Measurements from ENCODE around the gene CFAP20.
"Not testable (repeated sequence)": the region's sequence is repeated elsewhere in the genome, so short reads cannot be mapped to it uniquely, and the experiment has no call there.

The CFAP20 gene

DNA sequence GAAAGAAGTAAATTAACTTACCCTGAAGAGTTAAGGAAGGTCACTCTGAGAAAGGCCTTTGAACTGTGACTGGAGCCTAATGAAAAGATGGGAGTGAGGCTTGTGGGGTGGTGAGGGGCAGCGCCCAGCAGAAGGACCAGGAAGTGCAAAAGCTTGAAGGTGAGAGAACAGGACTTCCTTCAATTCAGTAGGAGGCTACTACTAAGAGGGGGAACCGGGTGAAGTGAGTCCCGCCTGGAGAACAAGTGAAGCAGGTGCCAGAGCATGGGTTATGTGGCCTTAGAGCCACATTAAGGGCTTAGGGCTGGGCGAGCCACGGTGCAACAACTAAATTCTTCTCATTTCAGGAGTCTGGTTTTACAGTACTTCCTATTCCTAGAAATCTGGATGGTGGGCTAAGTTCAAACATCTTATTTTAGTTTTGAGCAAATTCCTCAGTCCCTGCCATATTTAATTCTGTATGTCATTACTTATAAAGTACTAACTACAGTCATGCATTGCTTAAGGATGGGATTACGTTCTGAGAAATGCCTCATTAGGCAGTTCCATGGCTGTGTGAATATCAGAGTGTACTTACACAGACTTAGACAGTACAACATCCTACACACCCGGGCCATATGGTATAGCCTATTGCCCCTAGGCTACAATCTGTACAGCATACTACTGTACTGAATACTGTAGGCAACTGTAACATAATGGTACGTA is 5.1 kb downstream of the CFAP20 start:
- no peak for DNase-seq

DNA sequence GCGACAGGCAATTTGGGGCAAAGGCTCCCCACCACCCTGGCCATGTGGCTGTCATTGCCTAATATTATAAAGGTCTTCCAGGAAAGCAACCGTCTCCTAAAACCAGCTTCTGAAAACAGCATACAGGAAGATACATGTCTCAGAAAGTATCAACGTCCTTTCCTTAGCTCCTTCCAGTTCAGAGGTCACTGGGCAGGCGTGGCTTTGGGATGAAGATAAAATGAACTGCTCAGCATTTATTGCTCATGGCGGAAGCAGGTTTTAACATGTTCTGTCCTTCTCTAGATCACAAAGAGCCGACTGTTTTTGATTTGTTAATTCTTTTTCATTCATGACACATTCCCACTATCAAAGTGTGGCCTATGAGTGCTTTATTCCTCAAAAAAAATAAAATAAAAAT is 8.0 kb downstream of the CFAP20 start:
- DNase-seq: no peak

DNA sequence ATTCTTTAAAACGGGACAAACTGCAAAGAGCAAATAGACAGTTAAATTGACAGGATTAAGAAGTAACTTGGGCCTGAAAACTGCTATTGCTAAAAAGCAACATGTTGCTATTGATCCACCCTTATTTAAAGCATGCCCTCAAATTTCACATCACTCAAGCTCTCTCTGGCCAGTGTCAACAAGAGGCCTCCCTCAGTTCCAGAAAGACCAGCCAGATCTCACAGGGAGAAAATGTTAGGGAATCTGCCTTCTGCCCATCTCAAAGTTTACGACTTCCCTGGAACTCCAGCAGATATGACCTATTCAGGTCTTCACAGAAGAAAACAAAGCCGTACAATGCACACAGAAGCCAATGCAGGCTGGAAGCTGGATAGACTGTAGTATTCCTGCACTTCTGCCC is 8.9 kb downstream of the CFAP20 start:
- DNase-seq: no peak

DNA sequence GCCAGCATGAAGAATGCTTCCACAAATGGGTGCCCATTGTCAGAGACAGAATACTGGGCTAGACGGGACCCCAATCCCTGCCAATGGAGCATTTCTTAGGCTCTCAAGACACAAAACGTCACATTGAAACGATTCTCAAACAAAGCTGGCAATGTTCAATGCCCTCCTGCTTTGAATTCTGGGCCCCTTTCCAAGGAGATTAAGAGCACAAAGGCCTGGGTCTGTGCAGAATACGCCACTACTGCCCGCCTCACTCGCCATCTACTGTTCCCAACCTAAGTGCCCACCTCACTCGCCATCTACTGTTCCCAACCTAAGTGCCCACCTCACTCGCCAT is 9.7 kb downstream of the CFAP20 start:
- no peak for DNase-seq

DNA sequence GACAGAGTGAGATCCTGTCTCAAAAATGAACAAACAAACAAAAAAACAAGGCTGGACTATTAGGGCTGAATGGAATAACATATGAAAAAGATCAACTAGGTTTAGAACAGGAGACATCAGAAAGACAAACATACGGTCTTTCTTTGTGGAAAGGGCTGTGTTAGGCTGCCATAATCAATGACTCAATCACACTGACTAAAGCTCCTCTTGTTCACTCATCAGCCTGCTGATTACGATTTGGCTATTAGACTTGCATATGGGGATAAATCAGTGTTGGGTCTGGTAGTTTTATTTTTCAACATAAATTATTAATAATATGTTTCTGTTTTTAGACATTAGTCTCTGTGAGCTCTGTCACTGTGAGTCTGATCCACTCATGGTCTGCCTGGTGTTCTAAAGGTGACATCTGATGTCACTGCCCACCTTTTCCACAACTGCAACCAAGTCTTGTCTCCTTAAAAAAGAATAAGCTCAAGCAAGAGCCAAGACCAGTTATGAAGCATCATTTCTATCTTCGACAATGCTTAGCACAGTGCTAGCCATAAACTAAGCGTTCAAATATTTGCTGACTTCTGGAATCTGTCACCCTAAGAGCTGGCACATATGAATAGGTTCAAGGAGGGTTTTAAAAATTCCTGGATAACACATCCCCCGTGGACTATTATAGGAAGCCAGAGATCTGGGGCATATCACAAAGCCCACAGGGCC is 10.2 kb downstream of the CFAP20 start:
- DNase-seq: no peak

DNA sequence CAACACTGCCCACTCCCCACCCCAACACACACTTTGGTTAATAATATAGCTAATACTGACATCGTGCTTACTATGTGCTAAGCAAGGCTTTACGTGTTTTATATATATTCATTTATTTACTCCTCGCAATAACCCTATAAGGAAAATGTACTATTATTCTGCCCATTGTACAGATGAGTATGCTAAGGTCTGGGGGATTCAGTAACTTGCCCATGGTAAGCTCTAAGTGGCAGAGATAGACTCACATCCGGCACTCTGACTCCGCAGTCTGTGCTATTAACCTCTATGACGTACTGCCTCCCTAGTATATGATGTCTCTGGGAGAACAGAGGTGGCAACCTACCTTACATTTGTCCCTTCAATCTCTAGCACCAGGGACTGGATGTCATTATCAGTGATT is 12.7 kb downstream of the CFAP20 start:
- no peak for DNase-seq

DNA sequence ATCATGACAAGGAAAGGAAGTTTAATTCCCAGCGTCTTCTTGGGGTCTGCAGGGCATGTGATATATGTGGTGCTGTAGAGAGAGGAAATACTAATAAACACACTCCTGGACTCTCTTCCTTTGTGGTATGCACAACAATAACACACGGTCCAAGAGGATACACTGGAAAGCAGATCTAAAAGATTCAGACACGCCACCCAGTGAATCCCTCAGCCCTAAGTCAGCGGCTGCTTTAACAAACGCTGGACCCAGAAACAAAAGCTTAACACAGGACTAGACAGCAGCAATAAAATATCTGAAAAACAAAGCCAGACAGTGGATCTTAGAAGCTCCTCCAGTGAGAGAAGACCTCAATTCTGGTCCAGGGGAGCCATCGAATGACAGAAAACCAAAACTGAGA is 13.1 kb downstream of the CFAP20 start:
- DNase-seq: no peak

DNA sequence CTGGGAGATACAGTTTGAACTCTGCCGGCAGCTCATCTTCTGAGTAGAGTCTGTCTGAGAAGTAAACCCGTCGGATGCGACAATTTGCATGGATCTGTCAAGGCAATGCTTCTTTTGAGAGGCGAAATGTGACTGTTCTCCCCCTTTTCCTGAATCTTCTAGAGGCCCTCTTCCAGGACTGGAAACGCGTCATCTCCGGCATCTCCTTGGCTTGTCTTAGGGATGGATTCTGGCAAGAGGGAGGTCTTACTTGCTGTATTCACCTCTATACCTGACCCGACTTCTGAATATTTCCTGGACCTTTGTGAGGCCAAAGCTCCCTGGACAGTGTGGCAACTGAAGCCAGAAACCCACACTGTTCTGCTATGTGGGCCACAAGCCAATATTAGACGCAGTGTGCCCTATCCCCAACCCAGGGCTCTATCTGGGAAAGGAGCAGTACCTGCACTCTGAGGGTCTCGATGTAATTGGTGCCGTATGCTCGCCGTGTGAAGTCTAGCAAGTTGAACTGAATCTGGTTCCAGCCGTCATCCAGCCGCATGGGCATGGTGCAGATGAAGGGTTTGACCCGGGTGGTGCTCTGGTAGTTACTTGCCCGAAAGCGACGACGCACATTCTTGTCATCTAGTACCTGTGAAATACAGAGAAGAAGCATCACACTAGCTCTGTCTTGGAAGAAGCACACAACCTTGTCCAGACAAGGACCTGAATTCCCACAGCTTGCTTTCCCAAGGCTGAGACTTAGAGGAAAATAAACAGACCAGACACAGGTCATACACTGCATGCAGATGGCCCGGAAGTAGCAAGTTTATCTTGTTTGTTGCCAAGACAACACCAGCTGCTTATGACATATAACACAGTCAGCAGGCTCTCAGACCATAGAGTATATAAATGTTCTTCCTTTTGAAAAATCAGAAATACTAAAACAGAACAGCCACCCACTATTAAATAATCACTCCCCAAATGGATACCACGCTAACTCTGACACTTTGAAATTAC is 14.1 kb downstream of the CFAP20 start:
- no peak for DNase-seq

DNA sequence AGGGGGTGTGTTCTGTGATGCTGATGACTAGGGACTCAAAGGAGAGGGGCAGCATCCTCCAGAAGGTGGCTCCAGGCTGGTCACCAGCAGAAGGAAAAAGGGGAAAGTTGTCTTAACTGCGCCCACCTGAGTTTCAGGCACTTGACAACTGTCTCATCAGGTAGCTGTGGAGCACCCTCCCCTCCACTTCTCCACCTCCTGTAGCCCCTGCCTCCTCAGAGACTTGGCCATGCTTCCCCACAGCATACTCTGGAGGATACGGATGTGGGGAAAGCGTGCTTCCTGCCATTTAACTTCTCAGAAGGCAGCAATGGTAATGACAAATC is 17.9 kb downstream of the CFAP20 start:
- no peak for DNase-seq

DNA sequence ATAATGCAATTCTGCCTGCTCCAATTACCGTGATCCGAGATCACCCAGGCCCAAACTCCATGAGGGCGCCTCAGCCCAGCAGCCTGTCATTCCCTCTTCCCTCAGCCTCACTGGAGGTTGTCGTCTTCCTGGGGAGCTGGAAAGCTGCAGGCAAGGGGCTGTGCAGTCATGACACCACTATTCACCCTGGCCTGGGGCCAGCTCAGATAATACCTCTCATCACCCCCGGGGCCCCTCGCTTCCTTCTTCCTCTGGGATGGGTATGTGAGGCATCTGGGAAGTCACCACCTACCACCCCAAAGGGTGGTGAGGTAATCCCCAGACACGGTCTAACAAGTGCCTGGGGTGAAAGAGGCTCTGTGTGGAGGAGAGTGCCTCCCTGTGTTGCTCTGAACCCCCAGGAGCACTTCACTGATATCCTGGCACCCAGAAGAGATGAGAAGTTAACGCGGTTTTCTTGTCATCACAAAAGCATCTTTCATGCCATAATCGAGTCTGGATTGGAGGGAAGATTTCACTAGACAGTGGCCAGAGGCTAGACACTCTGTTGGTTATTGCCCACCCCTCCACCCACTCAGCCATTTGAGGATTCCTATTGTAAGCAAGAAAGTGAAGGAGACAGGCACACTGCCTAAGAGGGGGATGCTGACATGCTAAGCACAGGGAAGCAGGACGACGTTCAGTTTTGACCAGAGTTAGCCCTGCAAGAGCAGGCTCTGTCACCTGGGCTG is 18.4 kb downstream of the CFAP20 start:
- no peak for DNase-seq

DNA sequence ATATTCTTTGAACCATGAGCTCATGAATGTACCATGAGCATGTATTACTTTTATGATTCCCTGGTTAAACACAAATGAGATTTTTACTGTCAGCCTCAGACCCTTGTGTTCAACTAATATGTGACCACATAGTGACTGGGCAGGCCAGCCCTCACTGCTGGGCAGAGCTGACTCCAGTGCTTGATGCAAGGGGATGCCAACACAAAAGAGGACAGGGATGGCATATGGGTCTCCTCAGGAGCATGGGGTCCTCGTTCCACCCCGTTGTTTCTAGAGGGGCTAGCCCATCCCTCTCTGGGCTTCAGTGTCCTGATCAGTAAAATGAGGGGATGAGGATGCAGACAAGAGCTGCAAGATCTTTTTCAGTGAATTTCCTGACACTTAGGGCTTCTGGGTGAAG is 19.3 kb downstream of the CFAP20 start:
- no peak for DNase-seq

DNA sequence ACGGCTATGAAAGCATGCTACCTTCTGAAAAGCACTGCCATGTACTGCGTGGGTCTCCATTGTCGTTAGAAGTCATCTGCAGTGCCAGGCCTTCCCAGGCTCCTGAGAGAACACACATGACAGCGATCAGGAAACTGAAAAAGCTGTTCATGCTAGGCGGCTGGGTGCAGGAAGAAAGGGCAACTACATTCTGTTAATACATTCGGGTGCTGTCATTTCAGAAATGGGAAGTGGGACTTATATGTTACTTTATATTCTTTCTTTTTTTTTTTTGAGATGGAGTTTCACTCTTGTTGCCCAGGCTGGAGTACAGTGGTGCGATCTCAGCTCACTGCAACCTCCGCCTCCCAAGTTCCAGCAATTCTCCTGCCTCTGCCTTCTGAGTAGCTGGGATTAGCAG is 19.9 kb downstream of the CFAP20 start:
- no peak for DNase-seq

DNA sequence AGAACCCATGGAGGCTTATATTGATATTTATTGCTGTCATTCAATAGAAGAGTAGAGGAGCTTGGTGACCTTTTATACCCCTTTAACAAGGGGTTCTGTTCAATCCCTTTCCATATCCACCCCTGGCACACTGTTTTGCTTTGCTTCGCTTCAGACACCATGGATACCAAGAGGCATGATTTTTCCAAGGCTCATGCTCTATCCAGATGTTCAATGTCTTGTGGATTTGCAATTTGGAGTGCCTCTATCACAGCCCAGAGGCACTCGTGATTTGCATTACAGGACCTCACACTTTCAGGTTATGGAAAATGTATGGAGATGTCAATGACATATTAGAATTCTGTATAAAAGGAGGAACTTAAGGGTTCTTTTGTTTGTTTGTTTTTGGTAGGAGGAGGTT is 21.5 kb downstream of the CFAP20 start:
- no peak for DNase-seq

DNA sequence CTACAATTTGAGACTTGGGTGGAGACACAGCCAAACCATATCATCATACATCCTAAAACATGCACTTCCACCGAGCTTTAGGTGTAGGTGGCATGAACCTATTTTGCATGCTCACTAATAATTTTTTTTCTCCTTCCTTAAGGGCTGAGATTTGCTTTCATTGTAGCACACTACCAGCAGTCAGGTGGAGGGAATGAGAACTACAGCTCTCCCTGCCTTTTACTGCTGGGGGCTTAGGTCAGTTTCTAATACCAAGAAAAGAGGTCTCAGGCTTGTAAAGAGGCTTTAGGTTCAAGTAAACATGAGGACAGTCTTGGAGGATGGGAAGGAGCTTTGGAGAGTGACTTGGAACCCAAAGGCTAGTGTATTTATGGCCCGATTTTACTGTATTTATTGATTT is 22.0 kb downstream of the CFAP20 start:
- DNase-seq: no peak

DNA sequence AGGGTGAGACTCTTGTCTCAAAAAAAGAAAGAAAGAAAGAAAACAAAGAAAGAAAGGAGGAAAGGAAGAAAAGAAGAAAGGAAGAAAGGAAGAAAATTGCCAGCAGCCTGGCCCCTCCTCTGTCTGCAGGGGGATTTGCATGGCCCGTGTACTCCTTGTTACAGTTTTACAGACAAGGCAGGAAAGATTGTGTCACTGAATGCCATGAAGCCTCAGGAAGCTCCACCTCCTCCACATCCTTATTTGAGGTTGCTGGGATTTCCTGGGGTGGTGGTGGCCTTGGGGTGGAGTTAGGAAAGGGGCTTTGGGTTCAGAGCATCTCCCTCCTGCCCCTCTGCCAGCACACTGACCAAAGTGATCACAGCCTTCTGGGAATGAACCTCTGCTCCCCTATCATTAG is 23.6 kb downstream of the CFAP20 start:
- DNase-seq: no peak

DNA sequence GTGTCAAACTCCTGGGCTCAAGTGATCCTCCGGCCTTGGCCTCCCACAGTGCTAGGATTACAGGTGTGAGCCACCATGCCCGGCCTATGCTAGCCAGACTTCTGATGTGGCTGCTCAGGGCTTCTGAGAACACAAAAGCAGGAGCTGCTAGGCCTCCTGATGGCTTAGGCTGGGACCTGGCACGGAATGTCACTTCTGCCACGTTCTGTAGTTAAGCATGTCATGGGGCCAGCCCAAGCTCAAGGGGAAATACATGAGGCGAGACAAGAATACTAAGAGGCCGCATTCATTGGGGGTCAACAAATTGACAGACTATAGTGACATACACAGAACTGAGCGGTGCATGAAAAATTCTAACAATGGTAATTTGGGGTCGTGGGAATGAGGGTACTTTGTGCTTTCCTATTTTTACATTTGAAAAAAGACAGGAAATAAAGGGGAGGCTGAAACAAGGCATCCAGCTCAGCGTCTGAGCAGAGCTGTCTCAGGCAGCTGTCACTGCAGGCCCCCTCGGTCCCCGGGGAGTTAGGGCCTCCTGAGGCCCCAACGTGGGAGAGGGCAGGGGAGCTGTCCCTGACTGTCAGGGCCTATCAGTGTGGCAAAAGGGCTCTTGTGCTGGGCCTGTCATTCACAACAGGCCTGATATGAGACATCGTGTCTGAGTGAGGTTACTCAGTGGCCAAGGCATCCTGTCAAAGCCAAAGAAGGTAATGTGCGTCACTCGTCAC is 26.4 kb downstream of the CFAP20 start:
- DNase-seq: no peak

DNA sequence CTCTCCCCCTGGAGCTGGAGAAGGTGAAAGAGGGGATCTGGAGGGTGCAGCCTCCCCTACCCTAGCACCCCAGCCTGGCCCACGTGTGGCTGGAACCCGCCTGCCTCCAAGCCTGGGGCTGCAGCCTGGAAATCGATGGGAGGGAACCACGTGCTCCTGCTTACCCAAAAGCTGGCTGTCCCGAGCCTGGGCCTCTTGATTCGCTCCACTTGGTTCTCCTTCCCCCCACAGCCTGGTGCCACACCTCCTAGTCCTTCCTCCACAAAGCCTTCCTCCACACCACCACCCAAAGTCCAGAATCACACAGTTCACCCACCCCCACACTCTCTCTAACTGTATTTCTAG is 29.3 kb downstream of the CFAP20 start:
- no peak for DNase-seq

DNA sequence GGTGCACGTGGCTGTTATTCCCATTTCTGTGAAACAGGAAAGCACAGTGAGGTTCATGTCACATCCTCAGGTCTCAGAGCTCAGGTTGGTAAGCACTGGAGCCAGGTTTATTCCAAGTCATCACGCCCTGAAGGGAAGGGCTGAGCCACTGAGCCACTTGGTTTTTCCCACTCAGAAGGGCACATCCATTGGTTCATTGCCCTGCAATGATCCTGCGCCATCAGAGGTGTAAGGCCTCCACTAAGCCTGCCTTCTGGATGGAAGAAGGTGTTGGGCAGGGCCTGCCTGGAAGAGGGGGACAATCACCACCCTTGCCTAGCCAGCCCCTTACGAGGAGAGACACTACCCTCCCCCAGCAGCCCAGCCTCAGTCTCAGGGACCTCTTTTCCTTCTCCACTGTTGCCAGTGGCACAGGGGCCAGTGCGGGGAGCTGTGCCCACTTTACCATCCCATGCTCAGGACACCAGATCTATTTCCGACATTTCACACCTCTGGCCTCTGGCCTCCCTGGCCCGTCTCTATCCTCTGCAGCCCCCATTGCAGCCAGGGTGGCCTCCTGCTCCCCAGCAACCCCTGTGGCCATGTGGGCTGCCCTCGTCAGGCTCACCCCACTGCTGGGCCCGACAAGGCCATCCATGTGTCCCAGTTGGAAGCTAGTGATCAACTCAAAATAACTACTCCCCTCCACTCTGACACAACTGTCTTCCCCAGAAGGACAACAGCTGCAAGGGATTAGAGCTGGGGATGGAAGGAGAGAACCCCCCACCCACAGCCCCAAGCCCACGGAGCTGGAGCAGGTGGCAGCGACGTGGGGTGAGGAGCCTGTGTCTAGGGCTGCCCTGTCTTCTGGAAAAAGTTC is 29.9 kb downstream of the CFAP20 start:
- no peak for DNase-seq

DNA sequence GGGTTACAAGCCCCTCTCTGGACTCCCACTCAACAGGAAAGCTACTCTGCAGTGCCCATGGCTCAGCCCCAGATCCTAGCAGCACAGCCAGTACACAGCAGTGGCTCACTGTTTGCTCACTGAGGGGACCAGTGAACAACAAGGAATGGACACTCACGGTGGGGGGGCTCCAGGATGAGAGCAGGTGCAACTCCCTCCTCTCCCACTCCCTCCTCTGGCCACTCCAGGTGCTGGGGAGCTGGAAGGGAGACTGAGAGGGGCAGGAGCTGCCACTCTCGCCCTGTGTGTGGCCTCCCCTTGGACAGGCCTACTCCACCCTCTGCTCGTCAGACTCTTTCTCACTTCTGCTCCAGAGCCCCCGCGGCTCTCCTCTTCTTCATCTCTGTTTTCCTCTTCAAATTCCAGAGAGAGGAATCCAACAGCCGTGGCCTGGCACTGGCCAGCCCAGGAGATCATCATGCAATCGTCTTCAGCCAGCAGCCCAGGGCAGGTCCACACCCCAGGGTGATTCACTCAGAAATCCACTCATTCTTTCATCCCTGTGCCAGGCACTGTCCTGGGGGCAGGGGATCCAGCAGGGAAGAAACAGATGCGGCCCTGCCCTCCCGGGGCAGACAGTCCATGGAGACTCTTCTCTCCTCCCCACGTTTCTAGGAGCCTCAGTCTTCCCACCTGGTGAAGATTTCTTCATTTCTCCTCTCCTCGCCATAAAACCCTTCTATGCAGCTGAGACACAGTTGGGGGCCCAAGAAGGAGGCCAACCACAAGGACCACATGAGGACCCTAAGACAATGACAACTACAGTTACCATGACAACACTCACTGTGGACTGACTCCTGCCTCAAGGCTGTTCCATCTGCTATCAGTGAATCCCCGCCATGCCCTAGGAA is 30.7 kb downstream of the CFAP20 start:
- no peak for DNase-seq

DNA sequence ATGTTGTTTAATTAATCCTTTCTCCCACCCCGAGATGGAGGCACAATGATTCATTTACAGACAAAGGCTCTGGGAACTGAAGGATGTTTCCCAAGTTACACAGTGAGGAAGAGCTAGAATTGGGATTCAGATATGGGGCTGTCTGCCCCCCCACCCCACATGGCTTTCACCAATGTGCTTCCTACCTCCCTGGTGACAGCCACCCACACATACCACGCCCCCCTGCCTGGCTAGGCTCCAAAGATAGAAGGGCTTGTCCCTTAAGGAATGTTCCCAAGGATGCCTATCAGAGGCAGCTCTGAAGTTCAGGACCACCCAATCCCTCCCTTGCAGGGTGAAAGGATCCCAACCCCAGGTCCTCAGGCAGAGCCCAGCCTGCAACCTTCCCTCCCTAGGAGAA is 32.9 kb downstream of the CFAP20 start:
- DNase-seq: no peak

DNA sequence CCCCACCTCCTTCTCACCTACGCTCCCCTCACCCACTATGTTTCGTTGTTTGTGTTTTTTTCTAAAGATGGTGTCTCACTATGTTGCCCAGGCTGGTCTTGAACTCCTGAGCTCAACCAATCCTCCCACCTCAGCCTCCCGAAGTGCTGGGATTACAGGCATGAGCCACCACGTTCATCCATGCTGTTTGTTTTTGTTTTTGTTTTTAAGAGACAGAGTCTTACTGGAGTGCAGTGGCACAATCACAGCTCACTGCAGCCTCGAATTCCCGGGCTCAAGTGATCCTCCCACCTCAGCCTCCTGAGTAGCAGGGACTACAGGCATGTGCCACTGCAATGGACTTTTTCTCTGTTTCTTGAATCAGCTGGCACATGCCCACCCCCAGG is 33.6 kb downstream of the CFAP20 start:
- DNase-seq: not testable (repeated sequence)
